Cardiac fibroblast (primary cell): Measurements from ENCODE around the gene HSPG2.

ENCODE experiments used
- DNase-seq, 2 donors: peaks; one replicate each; pipeline versions ENCODE4 v3.0.0 to v3.0.0-alpha.2; 2010; ENCODE audit warnings: low read depth in 2 of 2
- H3K4me3 ChIP-seq, 2 donors: replicated peaks in 1 of 2; 1 replicate in 1 of 2; 2 replicates in 1 of 2; pipeline ENCODE4 v1.5.1; 2011; ENCODE audit warnings: low read depth in 2 of 2, low read length in 2 of 2, mild to moderate bottlenecking in 2 of 2, moderate library complexity in 1 of 2
- TF ChIP-seq, protein P1 (sequence below): IDR thresholded peaks from one replicate; pipeline ENCODE4 v1.5.1; 2011; ENCODE audit warnings: low read depth, mild to moderate bottlenecking, low read length, inconsistent platforms

The HSPG2 gene

DNA sequence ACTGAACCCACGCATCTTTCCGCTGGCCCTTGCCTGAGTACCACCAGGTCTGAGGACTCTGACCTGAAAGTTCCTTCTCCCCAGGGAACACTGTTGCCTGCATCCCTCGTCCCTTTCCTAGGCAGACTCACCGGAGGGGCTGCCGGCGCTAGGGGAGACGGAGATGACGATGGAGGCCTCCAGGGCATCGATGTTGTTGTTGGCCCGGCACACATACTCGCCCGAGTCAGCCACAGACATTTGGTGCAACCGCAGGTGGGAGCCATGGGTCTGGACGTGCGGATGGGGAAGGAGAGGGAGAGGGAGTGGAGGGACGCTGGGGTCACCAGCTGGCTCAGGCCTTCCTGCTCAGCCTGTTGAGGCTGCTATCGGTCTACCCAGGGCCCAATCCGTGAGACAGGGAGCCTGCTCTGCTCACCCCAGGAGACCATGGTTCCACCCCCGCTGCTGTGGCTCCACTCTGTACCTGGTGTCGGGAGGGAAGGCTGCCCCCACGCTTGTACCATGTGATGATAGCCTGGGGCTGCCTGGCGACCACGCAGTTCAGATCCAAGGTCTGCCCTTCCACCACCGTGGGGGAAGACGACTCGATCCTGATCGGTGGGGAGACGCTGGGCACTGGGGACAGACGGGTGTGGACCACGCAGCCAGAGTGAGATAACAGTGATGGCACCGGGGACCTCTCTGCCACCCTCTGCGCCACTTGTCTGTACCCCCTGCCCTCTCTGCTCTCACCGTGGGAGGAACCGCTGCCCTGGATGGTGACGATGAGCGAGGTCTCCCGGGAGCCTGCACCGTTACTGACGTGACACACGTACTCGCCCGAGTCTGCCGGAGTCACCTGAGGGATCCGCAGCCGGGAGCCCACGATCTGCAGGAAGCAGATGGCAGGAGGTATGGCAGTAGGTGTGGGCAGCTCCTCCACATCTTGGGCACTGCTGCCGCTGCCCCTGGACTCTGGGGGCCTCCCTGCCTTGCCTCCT, 89.6 kb downstream of the HSPG2 start:
- H3K4me3 ChIP-seq, result no peak overlapping the region
- TF ChIP-seq, protein P1, sequence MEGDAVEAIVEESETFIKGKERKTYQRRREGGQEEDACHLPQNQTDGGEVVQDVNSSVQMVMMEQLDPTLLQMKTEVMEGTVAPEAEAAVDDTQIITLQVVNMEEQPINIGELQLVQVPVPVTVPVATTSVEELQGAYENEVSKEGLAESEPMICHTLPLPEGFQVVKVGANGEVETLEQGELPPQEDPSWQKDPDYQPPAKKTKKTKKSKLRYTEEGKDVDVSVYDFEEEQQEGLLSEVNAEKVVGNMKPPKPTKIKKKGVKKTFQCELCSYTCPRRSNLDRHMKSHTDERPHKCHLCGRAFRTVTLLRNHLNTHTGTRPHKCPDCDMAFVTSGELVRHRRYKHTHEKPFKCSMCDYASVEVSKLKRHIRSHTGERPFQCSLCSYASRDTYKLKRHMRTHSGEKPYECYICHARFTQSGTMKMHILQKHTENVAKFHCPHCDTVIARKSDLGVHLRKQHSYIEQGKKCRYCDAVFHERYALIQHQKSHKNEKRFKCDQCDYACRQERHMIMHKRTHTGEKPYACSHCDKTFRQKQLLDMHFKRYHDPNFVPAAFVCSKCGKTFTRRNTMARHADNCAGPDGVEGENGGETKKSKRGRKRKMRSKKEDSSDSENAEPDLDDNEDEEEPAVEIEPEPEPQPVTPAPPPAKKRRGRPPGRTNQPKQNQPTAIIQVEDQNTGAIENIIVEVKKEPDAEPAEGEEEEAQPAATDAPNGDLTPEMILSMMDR, result no peak
- no peak for DNase-seq

DNA sequence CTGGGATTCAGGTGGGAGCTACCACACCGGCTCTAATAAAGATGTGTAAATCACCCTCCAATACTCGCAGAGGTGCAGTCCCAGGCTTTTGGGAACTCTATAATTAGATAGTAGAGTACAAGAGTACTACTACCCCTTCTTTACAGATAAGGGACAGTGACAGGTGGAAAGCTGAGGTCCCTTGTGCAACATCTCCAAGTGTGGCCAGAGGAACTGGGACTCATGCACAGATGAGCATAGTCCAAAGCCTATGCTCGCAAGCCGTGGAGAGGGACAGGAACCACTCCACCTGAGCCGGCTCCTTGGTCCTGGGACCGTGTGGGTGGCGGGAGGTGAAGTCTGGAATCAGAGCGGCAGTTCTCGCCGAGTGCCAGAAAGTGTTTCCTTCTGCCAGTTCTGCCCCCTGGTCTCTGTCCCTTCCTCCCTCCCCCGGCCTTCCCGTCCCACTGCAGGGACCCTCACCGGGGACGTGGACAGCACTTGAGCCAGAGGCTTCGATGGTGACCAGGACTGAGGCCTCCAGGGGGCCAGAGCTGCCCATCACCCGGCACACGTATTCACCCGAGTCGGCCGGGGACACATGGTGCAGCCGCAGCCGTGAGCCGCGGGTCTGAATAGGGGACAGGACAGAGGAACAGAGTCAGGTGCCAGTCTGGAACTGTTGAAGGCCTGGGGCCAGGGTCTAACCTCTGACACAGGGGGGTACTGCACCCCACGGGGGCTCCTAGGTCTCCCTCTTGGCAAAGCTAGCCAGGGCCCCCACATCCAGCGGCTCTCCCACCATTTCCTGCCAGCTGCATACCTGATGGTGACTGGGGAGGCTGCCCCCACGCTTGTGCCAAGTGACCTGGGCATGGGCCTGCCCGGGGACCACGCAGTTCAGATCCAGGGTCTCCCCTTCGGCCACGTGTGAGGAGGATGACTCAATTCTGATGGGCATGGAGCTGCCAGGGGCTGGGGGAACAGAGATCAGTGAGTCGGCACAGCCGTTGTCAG, 91.2 kb downstream of the HSPG2 start:
- no peak overlapping the region for H3K4me3 ChIP-seq
- DNase-seq, result no peak
- TF ChIP-seq, protein P1, result no peak

DNA sequence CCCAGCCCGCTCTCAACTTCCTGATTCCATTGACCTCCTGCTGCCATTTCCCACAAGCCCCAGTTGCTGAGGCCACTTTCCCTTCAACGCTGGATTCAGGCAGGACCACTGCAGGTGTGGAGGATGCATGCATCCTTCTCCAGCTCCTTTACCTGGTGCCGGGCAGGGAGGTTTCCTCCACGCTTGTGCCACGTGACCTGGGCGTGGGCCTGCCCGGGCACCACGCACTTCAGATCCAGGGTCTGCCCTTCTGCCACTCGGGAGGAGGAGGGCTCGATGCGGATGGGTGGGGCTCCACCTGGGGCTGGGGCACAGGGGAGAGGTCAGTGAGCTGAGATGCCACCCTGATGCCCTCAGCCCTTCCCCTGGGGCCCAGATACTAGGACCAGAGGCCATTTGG, 93.1 kb downstream of the HSPG2 start:
- no peak overlapping the region for H3K4me3 ChIP-seq
- DNase-seq, result no peak
- TF ChIP-seq, protein P1, result no peak

DNA sequence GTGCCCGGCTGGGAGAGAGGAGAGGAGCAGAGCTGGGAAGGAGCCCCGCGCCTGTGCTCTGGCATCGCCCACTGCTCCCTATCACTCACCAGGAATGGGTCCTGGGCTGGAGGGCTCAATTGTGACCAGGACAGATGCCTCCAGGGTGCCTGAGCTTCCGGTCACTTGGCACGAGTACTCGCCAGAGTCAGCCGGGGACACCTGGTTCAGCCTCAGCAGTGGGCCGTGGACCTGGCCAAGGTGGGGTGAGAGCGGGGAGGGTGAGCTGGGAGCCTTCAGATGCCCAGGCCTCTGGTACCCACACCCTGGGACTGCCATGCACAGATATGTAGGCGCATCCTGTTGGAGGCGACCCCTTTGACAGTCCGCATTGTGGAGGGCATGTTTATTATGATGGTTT, 93.9 kb downstream of the HSPG2 start:
- TF ChIP-seq, protein P1, result no peak
- H3K4me3 ChIP-seq, result no peak overlapping the region

DNA sequence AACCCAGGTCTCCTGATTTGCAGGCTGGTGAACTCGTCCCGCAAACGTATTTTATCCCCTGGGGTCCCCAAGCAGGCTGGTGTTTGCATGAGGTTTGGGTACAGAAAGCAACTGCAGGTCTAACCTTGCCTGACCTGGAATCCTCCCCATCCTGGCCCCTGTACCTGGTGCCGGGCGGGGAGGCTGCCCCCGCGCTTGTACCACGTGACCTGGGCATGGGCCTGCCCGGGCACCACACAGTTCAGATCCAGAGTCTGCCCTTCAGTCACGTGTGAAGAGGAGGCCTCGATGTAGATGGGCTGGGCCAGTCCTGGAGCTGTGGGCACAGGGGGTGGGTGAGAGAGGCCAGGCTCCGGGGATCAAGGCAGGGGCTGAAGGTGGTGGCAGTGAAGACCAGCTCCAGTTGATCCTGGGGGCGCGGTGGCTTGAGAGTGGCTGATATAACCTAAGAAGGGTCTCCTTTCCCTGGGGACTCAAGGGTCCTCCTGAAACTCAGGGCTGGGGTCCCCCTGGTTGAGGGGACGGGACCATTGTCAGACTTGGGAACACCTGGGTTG, 94.4 kb downstream of the HSPG2 start:
- DNase-seq, result no peak
- H3K4me3 ChIP-seq, result no peak overlapping the region
- TF ChIP-seq, protein P1, result no peak

More for the DNA sequence above, 93.9 kb downstream of the HSPG2 start:
- no peak for DNase-seq

DNA sequence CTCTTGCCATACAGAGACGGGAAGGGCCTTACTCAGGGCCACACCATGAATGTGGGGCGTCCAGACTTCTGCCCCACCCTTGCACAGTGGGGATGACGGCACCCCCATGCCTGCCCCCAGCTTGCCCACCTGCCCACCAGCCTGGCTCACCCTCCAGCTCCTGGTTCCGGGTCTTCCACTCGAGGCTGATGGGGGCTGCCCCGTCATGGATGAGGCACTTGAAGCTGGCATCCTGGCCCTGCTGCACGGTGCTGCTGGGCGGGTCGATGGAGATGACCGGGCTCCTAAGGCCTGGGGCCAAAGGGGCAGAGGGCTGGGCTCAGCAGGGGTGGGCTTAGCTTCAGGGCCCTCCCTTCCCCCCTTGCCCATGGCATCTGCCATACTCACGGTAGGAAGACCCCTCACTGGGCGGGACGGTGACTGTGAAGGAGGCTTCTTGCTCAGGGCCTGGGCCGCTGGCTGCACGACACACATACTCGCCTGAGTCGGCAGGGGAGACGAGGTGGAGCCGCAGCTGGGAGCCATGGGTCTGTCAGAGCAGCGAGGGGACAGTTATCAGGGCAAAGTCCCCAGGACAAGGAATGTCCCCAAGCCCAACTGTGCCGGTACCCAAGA, 95.2 kb downstream of the HSPG2 start:
- TF ChIP-seq, protein P1, result no peak
- no peak overlapping the region for H3K4me3 ChIP-seq
- DNase-seq, result no peak
